HG03097 (cell line): ENCODE results near the gene CTNNBIP1.

Source experiments
- ATAC-seq: cut with Tn5 transposase; IDR thresholded peaks from one replicate; pipeline ENCODE4 v1.9.1; 2021; ENCODE audit not compliant: unreplicated experiment, low FRiP score

CTNNBIP1 gene

DNA sequence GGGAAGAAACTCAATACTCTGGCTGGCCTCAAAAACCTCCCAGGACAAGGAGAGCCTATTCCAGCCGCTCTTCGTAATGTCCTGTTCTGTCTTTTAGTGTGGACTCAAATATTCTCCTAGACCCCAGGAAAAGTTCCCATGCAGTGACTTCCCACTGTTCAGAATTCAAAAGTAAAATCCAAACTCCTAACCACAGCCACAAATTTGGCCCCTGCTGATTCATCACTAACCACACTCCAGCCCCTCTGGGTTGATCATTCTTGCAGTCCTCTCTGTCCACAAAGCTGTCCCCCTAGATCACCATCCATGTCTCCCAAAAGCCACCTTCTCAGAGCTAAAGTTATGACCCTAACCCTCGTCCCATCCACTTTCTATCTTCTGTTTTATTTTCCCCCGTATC is 5.1 kb downstream of the CTNNBIP1 start:
- no peak for ATAC-seq

DNA sequence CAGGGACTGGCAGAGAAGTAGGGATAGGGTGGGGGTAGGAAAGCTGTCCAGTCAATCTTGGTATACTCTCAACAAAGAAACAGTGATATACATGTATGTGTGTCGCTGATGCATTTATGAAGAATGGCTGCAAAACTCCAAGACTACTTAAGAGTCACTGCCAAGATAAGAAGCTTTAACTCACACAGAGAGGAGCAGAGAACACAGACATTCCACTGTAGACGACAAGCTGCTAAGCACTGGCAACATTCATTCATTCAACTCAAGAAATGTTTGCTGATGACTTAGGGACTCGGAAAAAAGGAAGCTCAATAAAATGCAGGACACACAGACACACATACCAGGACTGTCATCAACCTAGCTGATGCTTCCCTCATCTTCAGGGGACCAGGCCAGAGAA is 5.5 kb downstream of the CTNNBIP1 start:
- ATAC-seq: no peak

DNA sequence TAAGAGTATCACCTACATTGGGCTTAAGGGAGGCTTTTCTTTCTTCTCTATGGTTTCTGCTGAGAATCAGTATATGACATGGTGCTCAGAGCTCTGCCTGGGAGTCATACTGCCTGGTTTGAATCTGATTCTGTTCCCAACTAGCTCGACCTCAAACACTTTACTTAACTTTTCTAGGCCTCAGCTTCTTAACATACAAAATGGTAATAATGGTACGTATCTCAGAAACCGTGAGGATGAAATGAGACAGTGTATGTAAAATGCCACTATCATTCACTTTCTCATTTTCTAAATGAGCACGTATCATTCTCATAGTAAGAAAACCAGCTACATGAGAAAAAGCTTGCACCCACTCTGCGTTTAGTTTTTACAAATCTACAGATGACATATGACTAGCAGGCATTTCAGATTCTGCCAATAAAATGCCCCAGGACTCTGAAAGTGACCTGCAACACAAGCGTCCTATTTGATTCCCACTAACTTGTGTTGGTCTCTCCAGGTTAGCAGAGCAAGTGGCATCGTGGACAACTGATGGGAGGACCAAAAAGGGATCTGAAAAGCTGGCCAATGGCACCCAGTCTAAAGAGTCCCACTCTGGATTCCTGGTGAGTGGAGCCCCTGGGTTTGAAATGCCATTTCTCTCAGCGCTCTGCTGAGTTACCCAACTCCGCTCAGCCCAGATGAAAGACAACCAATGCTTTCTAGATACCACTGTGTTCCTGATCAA is 6.1 kb downstream of the CTNNBIP1 start:
- ATAC-seq: no peak

DNA sequence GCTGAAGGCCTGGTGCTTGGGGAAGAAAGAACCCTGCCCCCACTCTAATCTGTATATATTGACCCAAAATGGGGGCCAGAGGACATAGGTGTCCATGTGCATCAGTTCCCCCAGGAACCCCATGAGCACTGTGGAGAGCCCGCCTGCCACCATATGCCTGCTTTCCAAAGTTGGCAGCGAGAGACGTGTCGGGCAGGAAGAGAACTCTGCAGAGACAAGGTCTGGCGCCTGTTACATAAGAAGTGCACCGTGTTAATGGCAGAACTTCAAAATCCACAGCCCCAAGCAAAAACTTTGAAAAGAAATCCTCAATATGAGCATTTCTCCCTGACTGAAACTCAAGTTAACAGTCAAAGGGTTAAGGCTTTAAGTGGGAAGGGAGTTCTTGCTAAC is 8.0 kb downstream of the CTNNBIP1 start:
- no peak for ATAC-seq

DNA sequence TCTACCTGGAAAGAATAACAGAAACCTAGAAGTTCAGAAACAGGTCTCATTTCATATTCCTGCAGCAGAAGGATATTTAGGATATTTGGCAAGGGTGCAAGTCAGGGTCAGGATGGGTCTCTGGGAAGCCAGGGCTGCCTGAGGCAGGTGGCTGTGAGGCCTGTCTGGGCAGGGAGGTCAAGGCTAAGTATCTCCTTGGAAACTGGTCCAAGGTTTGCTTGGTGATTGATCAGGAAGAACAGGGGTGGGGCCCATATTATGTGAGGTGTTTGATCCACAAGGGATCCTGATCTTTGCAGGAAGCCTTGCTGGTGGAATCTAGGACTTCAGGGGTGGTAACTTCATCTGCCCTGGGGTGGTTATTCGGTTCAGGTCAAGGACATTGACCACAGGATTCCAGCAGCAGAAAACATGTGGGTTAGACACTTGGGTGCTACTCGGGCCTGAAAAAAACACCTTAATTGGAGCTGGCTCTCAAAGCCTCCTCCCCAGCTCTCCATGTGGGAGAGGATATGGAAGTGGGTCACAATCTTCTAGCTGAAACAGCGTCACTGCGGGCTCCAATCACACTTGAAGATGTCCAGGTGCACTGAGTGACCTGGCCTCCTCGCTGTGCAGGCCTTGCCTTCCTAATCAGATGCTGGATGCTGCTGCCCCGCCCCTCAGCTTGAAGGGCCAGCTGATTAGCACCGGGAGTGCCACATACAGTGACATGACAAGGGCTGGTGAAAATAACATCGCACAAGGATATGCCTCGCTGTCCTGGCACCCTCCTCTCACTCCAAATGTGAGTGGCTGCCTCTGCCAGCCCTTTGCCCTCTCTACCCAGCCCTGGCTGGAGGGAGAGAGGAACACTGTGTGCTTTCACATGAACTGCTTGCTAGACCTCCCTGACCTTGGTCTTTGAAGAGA is 8.7 kb downstream of the CTNNBIP1 start:
- no peak for ATAC-seq

DNA sequence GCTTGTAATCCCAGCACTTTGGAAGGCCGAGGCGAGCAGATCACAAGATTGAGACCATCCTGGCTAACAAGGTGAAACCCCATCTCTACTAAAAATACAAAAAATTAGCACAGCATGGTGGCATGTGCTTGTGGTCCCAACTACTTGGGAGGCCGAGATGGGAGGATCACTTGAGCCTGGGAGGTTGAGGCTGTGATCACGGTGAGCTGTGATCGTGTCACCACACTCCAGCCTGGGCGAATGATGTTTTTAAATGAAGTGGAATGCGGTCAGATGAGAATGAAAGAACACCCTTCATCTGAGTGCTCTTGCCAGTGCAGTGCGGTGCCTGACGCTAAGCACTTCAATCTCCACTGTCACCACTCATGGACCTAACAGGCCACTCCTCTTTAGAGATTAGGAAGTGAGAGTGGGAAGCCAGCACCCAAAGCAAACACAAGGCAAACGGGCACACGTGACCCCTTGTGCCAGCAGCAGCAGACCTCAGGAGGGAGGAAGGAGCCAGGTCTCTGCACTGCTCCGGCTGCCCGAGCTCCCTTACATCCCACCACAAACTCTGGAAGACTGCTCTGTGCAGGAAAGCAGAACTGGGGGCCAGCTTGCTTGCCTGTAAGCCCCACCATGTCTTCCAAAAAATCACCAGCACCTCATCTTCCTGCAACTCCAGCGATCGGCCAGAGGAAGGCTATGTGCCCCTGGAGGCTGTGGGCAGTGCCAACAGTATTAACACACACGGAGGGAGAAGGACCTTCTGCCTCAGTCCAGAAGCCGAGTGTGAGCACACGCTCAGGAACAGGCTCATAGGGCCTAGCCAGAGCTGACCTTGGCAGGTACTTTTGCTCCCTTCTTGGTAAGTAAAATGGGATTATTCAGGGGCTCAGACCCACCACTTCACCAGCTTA is 9.7 kb downstream of the CTNNBIP1 start:
- no peak for ATAC-seq

DNA sequence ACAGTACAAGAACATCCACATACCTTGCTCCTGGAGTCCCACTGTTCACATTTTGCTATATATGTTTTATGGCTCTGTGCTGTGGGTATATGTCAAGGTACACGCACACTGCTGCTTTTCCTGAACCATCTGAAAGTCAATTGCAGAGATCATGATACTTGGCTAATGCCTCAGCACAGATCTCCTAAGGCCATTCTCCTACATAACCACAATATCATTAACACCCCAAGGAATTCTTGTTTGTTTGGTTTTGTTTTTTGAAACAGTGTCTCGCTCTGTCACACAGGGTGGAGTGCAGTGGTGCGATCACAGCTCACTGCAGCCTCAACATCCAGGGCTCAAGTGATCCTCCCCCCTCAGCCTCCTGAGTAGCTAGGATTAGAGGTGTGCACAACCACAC is 16.0 kb downstream of the CTNNBIP1 start:
- ATAC-seq: no peak

DNA sequence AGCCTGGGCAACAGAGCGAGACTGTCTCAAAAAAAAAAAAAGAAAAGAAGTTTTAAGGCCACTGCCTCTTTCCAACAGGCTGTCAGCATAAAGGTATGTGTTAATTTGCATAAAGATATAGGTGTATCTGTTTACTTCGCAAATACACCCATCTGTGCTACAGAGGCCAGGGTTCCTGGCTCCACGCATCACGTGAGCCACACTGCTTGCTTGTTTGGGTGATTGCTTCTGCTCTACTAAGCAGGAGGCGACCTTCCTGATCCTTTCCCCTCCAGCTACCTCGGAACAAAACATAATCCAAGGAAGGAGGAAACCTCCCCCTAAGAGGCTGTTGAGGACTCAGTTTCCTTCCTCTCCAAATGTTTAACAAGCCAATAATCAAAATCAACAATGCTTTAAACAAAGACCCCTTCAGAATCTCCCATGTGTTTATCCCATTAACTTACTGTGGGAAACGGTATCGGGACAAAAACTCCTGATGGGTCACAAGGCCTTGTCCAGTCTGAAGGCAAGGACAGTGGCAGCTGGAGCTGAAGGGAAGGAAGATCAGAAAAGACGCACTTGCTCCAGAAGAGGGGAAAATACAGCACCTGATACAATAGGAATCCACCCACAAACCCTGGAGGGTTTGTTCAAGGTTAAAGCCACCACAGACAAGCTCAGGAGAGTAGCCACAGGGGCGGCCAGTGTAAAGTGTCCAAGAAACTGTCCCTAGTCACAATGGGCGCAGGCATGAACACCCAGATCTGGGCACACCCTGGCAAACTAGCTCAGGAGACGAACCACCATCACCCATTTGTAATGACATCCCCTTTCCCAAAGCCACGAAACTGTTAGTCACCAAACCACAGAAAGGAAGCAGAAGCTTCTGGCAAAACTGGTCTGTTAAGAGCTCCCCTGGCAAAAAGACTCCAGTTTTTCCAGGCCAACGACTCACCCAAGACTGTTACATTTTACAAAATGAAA is 17.2 kb downstream of the CTNNBIP1 start:
- no peak for ATAC-seq

DNA sequence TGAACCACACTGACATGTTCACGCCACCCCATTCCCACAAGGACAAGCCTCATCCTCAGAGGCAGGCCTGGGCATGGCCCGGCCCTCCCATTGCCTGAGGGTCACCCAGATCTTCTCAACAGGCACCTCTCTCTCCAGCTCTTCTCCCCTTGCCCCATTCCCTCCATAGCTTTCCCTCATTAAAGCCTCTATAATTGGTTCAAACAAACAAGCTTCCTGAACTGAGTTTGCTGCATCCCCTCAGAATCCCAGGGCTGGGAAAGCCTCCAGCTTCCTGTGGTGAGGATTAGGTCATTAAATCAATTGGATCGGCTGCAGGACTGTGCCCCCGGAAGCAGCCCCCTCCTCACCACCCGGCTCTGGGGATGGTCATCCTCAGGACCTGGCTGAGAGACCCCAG is 18.9 kb downstream of the CTNNBIP1 start:
- no peak for ATAC-seq

DNA sequence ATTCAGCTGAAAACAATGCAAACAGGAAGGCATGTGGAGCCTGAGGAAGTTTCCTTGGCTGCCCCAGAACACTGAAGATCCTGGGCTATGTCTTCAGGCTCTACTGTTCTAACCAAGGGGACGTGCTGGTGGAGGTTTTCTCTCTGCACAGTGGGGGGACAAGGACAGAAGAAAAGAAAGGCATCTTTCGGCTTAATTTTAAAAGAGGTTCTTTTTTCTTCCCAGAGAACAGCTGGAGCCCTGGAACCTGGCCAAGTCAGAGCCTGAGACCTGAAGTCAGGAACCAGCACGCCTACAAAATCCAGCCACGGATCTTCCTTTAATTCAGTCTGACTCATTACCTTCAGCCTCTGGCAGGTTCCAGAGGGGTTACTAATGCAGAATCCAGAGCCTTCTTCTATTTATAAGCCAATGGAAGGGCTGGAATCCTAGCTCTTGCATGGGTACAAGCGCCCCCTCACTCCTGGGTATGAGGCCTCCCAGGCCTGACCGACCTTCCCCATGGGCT is 19.8 kb downstream of the CTNNBIP1 start:
- no peak for ATAC-seq

DNA sequence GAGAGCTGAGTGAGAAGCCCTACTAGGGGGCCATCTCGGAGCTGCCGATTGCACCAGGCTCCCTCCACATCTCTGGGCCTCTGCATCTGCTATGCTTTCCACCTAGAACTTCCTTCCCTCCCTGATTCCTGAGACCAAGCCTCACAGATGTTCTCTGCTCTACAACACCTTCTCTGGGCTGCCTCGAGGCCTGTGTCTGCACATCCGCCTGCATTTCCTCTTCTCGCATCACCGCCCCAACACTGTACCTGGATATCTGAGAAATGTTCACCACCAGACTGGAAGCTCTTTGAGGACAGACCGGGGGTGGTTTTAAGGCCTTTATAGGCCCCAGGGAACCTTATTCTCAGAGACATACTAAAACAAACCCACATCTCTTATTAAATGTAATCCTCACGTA is 20.7 kb downstream of the CTNNBIP1 start:
- no peak for ATAC-seq

DNA sequence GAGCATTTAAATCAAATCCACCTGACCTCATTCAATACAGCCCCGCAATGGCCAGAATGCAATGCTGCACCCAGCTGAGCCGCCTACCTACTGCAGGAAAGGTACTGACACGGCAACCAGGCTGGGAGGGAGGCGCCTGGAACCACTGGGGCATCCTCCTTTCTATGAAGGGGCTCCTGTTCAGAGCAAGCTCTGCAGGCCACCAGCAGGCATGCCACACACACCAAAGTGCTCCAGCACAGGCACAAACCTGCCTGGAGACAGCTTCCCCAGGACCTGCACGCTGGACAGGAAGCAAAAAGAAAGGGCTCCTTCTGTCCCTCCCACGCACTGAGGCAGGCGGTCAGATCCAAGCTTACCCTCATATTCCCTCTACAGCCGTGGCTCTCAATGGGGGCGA is 21.2 kb downstream of the CTNNBIP1 start:
- no peak for ATAC-seq

DNA sequence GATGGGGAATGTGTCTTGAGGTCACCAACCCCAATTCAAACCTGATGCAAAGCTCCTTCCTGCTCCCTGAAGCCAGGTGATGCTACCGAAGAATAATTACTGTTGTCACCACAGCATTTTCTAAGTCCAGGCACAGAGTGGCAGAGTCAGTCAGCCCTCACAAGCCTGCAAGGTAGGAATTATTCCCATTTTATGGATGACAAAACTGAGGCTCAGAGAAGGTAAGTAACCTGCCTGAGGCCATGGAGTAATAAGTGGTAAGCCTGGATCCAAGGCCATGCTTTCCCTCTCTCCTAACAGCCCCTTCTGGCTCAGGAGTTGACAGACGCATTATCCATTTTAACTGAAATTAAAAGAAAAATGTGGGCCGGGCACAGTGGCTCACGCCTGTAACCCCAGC is 23.0 kb downstream of the CTNNBIP1 start:
- ATAC-seq: no peak

DNA sequence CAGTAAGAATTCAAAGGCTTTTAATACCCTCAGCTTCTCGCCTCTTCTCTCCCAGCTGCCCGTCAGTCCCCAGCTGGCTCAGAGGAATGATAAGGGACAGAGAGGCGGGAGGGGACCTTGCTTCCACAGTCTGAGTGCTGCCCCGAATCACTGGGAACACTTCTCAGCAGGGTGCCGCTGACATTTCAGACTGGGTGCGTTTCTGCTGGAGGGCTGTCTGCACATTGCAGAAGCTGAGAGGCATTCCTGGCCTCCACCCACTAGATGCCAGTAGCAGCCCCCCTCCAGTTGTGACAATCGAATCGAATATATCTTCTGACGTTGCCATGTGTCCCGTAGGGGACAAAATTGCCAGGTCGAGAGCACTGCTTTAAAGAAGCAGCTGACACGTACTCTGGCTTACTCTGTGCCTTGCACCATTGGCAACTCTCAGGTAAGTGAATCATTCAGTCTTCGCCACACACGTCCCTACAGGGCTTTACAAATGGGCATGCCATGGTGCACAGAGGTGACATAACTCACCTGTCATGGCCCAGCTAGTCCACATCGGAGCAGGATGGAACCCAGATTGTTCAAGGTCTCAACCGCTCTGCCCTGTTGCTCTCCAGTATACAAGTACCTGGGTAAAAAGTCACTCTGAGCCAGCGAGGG is 23.9 kb downstream of the CTNNBIP1 start:
- no peak for ATAC-seq

DNA sequence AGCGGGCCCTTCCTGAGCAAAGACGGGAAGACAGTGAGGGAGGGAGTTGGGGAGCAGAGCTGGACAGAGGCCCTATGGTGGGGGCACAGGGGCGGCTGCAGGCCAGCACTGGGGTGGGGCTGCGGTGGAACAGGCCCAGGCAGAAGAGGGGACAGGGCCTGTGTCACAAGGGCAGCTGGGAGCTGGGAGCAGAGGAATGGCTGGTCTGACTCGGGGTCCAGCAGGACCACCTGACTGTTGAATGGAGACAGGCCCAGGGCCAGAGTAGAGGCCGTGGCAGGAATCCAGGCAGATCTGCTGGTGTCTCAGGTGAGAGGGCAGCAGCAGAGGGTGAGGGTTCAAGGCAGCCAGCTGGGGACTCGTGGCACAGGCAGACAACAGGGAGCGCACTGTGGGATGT is 25.3 kb downstream of the CTNNBIP1 start:
- no peak for ATAC-seq

DNA sequence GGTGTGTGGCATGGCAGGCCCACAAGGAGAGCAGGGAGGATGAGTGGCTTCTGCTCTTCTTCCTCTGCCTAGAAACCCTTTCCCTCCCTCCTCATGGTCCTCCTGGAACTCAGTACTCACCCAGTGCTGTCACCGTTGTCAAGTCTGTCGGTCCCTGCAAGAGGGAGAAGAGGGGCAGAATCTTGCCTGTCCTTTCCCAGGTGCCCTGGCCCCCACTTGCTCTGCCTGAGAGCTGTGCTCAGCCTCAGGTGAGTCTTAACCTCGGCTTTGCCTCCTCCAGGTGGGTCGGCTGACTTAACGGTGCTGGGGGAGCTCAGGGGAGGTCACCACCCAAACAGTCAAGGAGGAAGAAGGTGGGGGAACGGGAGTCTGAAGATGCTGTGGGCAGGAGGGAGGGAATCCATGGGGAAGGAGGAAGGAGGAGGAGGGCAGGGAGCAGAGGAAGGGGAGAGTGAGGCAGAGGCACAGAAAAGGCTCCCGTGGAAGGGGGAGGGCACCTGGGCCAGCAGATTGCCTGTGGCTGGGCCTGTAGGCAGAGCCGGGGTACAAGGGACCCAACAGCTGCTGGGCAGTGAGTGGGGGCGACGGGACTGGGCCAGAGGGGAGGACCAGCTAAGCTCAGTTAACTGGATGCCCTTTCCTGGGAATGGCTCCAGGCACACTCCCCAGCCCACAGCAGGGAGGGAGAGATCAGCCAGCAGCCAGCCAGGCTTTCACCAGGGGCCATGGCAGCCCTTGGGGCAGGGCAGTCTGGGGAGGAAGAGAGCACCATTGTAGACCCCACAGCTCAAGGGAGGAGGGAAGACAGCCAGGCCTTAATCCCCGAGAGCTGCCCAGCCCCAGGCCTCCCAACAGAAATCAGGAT is 26.3 kb downstream of the CTNNBIP1 start:
- ATAC-seq: no peak

DNA sequence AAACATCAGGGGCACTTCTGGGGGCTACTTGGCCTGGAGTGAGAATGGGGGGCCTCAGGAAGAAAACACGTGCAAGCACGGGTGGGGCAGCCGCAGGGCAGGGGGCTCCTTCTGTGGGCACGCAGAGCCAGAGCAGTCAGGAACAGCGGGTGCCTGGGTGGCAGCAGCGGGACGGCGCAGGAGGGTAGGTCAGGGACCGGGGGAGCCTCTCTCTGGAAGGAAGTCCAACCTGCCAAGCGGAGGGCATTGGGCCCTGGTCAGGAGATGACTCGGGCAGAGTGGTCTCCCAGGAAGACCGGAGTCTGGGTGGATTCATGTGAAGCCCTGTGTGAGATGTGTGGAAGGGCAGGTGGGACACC is 27.1 kb downstream of the CTNNBIP1 start:
- no peak for ATAC-seq

DNA sequence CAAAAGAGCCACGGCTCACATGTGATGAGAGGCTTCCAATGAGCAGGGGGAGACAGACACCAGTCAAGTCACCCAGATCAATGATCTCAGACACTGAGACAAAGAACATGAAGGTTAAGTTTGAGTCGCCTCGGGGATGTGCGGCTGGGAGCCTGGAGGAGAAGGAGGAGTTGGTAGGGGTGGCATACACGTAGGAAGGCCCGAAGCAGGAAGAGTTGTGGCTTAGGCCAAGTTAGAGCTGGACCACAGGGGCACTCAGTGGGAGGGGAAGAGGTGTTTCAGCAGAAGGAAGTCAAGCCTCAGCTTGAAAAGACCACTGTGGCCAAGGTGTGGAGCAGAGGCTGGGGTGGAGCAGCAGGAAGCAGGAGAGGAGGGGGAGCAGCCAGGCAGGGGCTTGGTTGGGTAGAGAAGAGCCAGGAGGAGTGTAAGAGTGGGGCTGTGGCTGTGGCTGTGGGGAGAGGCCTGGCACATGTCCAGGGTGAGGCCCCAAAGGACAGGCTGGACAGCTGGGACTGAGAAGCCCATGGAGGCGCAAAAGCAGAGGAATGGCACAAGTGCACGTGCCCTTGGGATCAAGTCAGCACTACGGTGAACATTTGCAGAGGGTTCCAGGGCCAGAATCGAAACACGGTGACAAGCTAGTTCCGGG is 27.6 kb downstream of the CTNNBIP1 start:
- ATAC-seq: no peak
